Ovary (tissue), 3 donors: Measurements from ENCODE around the gene ADK.

ENCODE experiments used
- CTCF ChIP-seq, 3 donors: fragments of 450-650 bp in 2 of 3; fragments of 200-600 bp in 1 of 3; IDR thresholded peaks; one replicate each; pipeline versions ENCODE4 v1.5.1 to v1.8.0; 2016 to 2022; ENCODE audit warnings: antibody characterized with exemption in 3 of 3, mild to moderate bottlenecking in 1 of 3
- EP300 ChIP-seq: sonication (generic); formaldehyde crosslinking; IDR thresholded peaks from one replicate; pipeline ENCODE4 v1.6.1; 2017; ENCODE audit warnings: antibody characterized with exemption
- POLR2A ChIP-seq: fragments of 450-650 bp; IDR thresholded peaks from one replicate; pipeline ENCODE4 v1.6.1; 2017; ENCODE audit warnings: antibody characterized with exemption, mild to moderate bottlenecking, moderate library complexity
- donor health status: DM: no; HTN: no; CAD: no.

- TF ChIP-seq CTCF (IDR thresholded peaks at IDR 0.05) (no peak), POLR2A (no peak), EP300 (no peak)
Observed at GRCh38 chr10:74743401-74743800, 592.4 kb downstream of the ADK start.
